GM12878 (cell line): ENCODE measurements around the gene SLC6A3. TPM values are rescaled to one million over a fixed set of nuclear protein-coding genes. Genes with fewer than 3 reads are reported as not detected.

Experiments used
- ATAC-seq: fragments of 200-7000 bp; cut with Tn5 transposase; 3 replicates; pipeline ENCODE4 v1.9.1; 2020; ENCODE audit warnings: mild to moderate bottlenecking, moderate library complexity
- BruUV-seq: library from RNA; stranded (reverse); fragments of 400-500 nt; replicated peaks from 2 replicates; lab custom pipeline; 2021; lab: Mats Ljungman, UMichigan
- CTCF ChIA-PET: fragments of 300-600 bp; sonication (Branson Sonifier 250); formaldehyde crosslinking; extraction: SDS; loops from one replicate; lab custom pipeline; 2021; ENCODE audit warnings: inconsistent platforms; lab: Yijun Ruan, JAX
- POLR2A ChIA-PET: fragments of 350-600 bp; formaldehyde crosslinking; extraction: SDS; loops from one replicate; lab custom pipeline; 2021; ENCODE audit warnings: inconsistent platforms; lab: Charles Lee
- RAD21 ChIA-PET: fragments of 300-600 bp; sonication (Branson Sonifier 250); formaldehyde crosslinking; loops from one replicate; lab custom pipeline; 2023; ENCODE audit warnings: antibody characterized with exemption; ENCODE audit not compliant: unreplicated experiment; lab: Charles Lee
- SMC1A ChIA-PET: fragments of 300-600 bp; sonication (Branson Sonifier 250); formaldehyde crosslinking; loops from one replicate; lab custom pipeline; 2023; ENCODE audit not compliant: unreplicated experiment, uncharacterized antibody; lab: Charles Lee
- DNase-seq: peaks from one replicate; pipeline ENCODE4 v3.0.0-alpha.2; 2011; ENCODE audit warnings: low read depth, low spot score
- FAIRE-seq: peaks from 3 replicates; lab custom pipeline; 2011; peaks lifted over from hg19 to GRCh38; lab: Jason Lieb, UNC
- H2AFZ ChIP-seq: 2 replicates; pipeline ENCODE4 v1.6.0; 2011; ENCODE audit warnings: low read depth, low read length, control low read depth; ENCODE audit not compliant: control insufficient read depth
- H3K27ac ChIP-seq: 2 replicates; pipeline ENCODE4 v1.5.1; 2011; ENCODE audit warnings: control low read depth; ENCODE audit not compliant: control insufficient read depth, insufficient read depth
- H3K27me3 ChIP-seq, 2 experiments: replicated peaks in 1 of 2; 2 replicates each; pipeline versions ENCODE4 v1.6.0 to v1.6.1; 2011; ENCODE audit warnings: low read length in 1 of 2; ENCODE audit not compliant: control insufficient read depth in 2 of 2, insufficient read depth in 2 of 2
- H3K36me3 ChIP-seq, 2 experiments: 2 replicates each; pipeline ENCODE4 v1.5.1; 2011; ENCODE audit warnings: low read length in 1 of 2; ENCODE audit not compliant: control insufficient read depth in 2 of 2, insufficient read depth in 2 of 2
- H3K4me1 ChIP-seq: 2 replicates; pipeline ENCODE4 v1.6.1; 2011; ENCODE audit warnings: mild to moderate bottlenecking, low read length, moderate library complexity, mixed read lengths; ENCODE audit not compliant: control insufficient read depth, insufficient read depth
- H3K4me2 ChIP-seq: 2 replicates; pipeline ENCODE4 v1.6.0; 2011; ENCODE audit warnings: control low read depth; ENCODE audit not compliant: control insufficient read depth, insufficient read depth
- H3K4me3 ChIP-seq: fragments of 200-600 bp; sonication (generic); 2 replicates; pipeline ENCODE4 v1.5.1; 2016
- H3K79me2 ChIP-seq: 2 replicates; pipeline ENCODE4 v1.6.0; 2011; ENCODE audit warnings: low read length; ENCODE audit not compliant: control insufficient read depth, insufficient read depth
- H3K9ac ChIP-seq: 2 replicates; pipeline ENCODE4 v1.8.0; 2011; ENCODE audit warnings: low read length, control low read depth, mixed read lengths; ENCODE audit not compliant: control insufficient read depth, insufficient read depth
- H3K9me3 ChIP-seq: replicated peaks from 3 replicates; pipeline ENCODE4 v1.5.1; 2011; ENCODE audit warnings: mild to moderate bottlenecking, low read length; ENCODE audit not compliant: control insufficient read depth, insufficient read depth
- H4K20me1 ChIP-seq: 2 replicates; pipeline ENCODE4 v1.6.0; 2011; ENCODE audit not compliant: control insufficient read depth, insufficient read depth
- DPF2 ChIP-seq: fragments of 450-650 bp; IDR thresholded peaks from 2 replicates; pipeline ENCODE4 v1.6.1; 2017; ENCODE audit warnings: mild to moderate bottlenecking
- NFXL1 ChIP-seq: fragments of 450-650 bp; IDR thresholded peaks from 2 replicates; pipeline ENCODE4 v1.6.1; 2017; ENCODE audit warnings: antibody characterized with exemption, mild to moderate bottlenecking, borderline replicate concordance
- STAT1 ChIP-seq: fragments of 450-650 bp; conservative IDR thresholded peaks from 2 replicates; pipeline ENCODE4 v1.6.1; 2014; ENCODE audit warnings: antibody characterized with exemption, mild to moderate bottlenecking
- WGBS: methylation state at CpG from one replicate; pipeline ENCODE4 v1.1.6; 2016; ENCODE audit warnings: low lambda C conversion rate; ENCODE audit not compliant: insufficient replicate concordance, insufficient coverage; ENCODE audit errors: missing lambda C conversion rate; 5-methylcytosine and 5-hydroxymethylcytosine counted together
- in situ Hi-C: fragments of 300-500 bp; cut with MboI; formaldehyde crosslinking; loops from 9 replicates; pipeline ENCODE4 v1.14.3; 2018; ENCODE audit warnings: mixed read lengths
- intact Hi-C: fragments of 100-400 bp; cut with micrococcal nuclease; formaldehyde crosslinking; loops from one replicate; pipeline ENCODE4 v1.14.2; 2022; ENCODE audit not compliant: unreplicated experiment
- polyA plus RNA-seq, 11 experiments: library from polyadenylated mRNA; depleted of rRNA in 4 of 11; unstranded in 6 of 11; stranded (reverse) in 5 of 11; fragments of >200 nt; fragmentation: Nextera tagmentation in 4 of 11; fragmentation: Illumina TruSeq in 1 of 11; extraction: Ambion mirVana in 4 of 11; extraction: Trizol in 1 of 11; gene quantifications; 1 replicate in 1 of 11; 2 replicates in 10 of 11; pipeline versions ENCODE4 v1.2.1 to v1.2.3, GENCODE V29; 2011 to 2016; ENCODE audit warnings: inconsistent platforms in 2 of 11, missing spikeins in 2 of 11, low read depth in 1 of 11
- total RNA-seq, 4 experiments: library from RNA; depleted of rRNA in 3 of 4; stranded (reverse); fragments of >200 nt in 3 of 4; fragmentation: Illumina TruSeq in 1 of 4; extraction: Trizol in 1 of 4; gene quantifications; 2 replicates each; pipeline versions ENCODE4 v1.2.1 to v1.2.3, GENCODE V29; 2013 to 2021
- TF ChIP-seq, protein P1 (sequence below): IDR thresholded peaks from 2 replicates; pipeline ENCODE4 v1.6.1; 2011; ENCODE audit warnings: borderline replicate concordance, low read depth, mild to moderate bottlenecking, moderate library complexity, low read length; ENCODE audit not compliant: insufficient read depth, poor library complexity, severe bottlenecking

The SLC6A3 gene
- total and polyA plus RNA-seq, 10 of the 15 experiments (the other 5 are each of a cell fraction or from before 2014, with no cell fraction given): 0.01 TPM; not detected in 9

DNA sequence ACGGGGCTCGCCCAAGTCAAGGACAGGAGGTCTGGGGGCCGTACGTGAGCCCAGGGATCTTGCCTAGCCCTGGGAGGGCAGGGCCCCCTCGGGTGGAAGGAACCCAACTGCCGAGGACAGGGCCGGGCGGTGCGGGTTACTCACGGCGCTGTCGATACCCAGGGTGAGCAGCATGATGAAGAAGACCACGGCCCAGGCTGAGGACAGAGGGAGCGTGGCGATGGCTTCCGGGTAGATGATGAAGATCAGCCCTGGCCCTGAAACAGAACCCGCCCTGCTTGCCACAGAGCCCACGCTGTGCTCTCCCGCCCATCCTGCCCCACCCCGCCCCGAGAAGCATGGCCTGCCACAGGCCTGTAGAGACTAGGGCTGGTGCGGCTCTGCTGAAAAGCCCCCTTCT is 34.1 kb downstream of the SLC6A3 start:
- POLR2A ChIA-PET: no interaction called here

DNA sequence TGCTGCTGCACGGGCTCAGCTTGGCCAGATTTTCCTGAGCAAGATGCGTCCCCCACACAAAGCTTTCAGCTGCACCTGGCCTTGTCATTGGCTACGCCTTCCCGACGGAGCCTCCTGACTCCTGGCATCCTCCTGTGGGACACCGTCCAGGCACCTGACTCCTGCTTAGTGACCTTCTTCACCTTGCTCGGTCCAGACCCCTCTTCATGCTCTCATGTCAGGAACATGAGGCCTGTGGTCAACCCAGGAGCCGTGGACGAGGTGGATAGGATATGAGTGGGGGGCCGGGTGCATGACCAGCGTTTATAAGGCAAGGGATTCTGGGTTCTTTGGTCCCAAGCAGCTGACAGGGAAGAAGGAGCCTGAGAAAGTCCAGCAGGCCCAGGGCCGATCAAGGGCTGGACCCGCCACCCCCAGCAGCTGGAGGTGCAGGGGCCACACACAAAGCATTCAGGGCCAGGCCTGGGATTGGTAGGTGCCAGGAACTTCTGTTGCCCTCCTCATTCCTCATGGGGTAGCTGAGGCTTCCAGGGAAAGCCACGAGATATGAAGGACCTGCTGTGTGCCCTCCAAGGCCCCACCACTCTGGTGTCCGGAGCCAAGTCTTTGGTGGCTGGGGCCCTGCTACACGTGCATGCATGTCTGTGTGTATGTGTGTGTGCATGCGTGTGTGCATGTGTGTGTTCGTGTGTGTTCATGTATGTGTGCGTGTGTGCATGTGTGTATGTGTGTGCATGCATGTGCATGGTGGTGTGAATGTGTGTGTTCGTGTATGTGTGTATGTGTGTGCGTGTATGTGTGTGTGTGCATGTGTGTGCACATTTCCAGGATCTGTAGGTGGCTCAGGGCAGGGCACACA is 34.9 kb downstream of the SLC6A3 start:
- RAD21 ChIA-PET: no interaction called here

More for the DNA sequence above, 34.1 kb downstream of the SLC6A3 start:
- Histone ChIP-seq H3K36me3 (no peaks in the 10 kb centered on the region), H2AFZ (no peak overlapping the region), H4K20me1 (no peaks in the 10 kb centered on the region), H3K79me2 (no peaks in the 10 kb centered on the region), H3K4me1 (no peaks in the 10 kb centered on the region), H3K27ac (no peak overlapping the region), H3K4me3 (no peak overlapping the region), H3K9me3 (no peaks in the 10 kb centered on the region), H3K9ac (no peak overlapping the region), H3K4me2 (no peak overlapping the region), H3K27me3 (peaks cover 0 to 3% of the 10 kb centered on the region in 2 experiments; a peak in 2 of 4 replicates)
- in situ Hi-C loops (no loop called here), intact Hi-C loops (no loop called here)
- ATAC-seq (no peak), FAIRE-seq (no peak), DNase-seq (no peak)
- 48% methylated on average over 22 of the region's 22 CpGs for WGBS
- CTCF ChIA-PET: no interaction called here
- no peak for TF ChIP-seq NFXL1
- no peak for TF ChIP-seq STAT1
- BruUV-seq: no TSS peak
- RAD21 ChIA-PET: no interaction called here
- SMC1A ChIA-PET: no interaction called here

More for the DNA sequence above, 34.9 kb downstream of the SLC6A3 start:
- SMC1A ChIA-PET: no interaction called here
- H4K20me1 ChIP-seq: no peaks in the 10 kb centered on the region
- intact Hi-C loops: no loop called here
- no peak overlapping the region for H3K4me2 ChIP-seq
- no peak overlapping the region for H3K9ac ChIP-seq
- H3K4me1 ChIP-seq: no peaks in the 10 kb centered on the region
- no peaks in the 10 kb centered on the region for H3K9me3 ChIP-seq
- no peak for DNase-seq
- TF ChIP-seq, protein P1, sequence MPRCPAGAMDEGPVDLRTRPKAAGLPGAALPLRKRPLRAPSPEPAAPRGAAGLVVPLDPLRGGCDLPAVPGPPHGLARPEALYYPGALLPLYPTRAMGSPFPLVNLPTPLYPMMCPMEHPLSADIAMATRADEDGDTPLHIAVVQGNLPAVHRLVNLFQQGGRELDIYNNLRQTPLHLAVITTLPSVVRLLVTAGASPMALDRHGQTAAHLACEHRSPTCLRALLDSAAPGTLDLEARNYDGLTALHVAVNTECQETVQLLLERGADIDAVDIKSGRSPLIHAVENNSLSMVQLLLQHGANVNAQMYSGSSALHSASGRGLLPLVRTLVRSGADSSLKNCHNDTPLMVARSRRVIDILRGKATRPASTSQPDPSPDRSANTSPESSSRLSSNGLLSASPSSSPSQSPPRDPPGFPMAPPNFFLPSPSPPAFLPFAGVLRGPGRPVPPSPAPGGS: peak; percentile 37
- no peak for TF ChIP-seq DPF2
- TF ChIP-seq, all 136 proteins: peak for 1
- no TSS peak for BruUV-seq
- 38% methylated on average over 21 of the region's 21 CpGs for WGBS
- no peak overlapping the region for H2AFZ ChIP-seq
- no peak overlapping the region for H3K27ac ChIP-seq
- no peak overlapping the region for H3K4me3 ChIP-seq
- peaks cover 0 to 3% of the 10 kb centered on the region in 2 experiments; a peak in 2 of 4 replicates for H3K27me3 ChIP-seq
- in situ Hi-C loops: no loop called here
- H3K79me2 ChIP-seq: no peaks in the 10 kb centered on the region
- FAIRE-seq (no peak), ATAC-seq (no peak)
- ChIA-PET CTCF (no interaction called here), POLR2A (no interaction called here)
- H3K36me3 ChIP-seq: no peaks in the 10 kb centered on the region
